PFSK-1 (cell line): ENCODE data around the gene DCTN3.

ENCODE experiments used
- FOXP2 ChIP-seq: optimal IDR thresholded peaks from 2 replicates; pipeline ENCODE3; 2011; ENCODE audit warnings: borderline replicate concordance, control low read depth, inconsistent platforms; ENCODE audit not compliant: insufficient read depth; ENCODE audit errors: extremely low read length, extremely low read depth
- POLR2AphosphoS5 ChIP-seq: IDR thresholded peaks from 2 replicates; pipeline ENCODE4 v1.6.1; 2012; ENCODE audit warnings: low read depth, mild to moderate bottlenecking, control low read depth, low read length, moderate library complexity
- SIN3A ChIP-seq: IDR thresholded peaks from 2 replicates; pipeline ENCODE4 v1.6.1; 2012; ENCODE audit warnings: mild to moderate bottlenecking, low read length, moderate library complexity, borderline replicate concordance; ENCODE audit not compliant: insufficient read depth
- TAF1 ChIP-seq: IDR thresholded peaks from 2 replicates; pipeline ENCODE4 v1.6.1; 2012; ENCODE audit warnings: low read length, control low read depth, borderline replicate concordance; ENCODE audit not compliant: insufficient read depth
- TF ChIP-seq, protein P1 (sequence below), 2 experiments: IDR thresholded peaks; 2 replicates each; pipeline versions ENCODE4 v1.6.1 to v1.8.0; 2011 to 2012; ENCODE audit warnings: low read depth in 2 of 2, low read length in 2 of 2, control low read depth in 1 of 2, inconsistent platforms in 1 of 2, mild to moderate bottlenecking in 1 of 2, moderate library complexity in 1 of 2; ENCODE audit not compliant: insufficient read depth in 1 of 2

The DCTN3 gene

DNA sequence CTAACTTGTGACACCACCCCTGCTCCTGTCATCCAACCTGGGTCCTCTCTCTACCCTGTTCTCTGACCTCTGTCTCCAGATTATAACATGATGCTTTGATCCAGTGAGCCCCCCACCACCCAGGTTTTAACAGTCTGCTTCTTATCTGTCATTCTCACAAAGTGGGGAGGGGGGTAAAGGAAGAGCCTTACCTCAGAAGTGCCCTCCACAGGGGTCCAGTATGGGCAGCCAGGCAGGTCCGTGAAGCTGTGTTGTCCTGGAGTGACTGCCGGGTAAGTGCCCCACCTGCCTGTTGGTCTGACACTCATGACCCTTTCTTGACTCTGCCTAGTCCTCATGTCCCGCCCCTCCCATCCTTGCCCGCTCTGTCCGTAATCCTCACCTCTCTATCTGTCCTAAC lies 35.1 kb upstream of the DCTN3 start:
- no peak for TF ChIP-seq TAF1
- TF ChIP-seq, protein P1, sequence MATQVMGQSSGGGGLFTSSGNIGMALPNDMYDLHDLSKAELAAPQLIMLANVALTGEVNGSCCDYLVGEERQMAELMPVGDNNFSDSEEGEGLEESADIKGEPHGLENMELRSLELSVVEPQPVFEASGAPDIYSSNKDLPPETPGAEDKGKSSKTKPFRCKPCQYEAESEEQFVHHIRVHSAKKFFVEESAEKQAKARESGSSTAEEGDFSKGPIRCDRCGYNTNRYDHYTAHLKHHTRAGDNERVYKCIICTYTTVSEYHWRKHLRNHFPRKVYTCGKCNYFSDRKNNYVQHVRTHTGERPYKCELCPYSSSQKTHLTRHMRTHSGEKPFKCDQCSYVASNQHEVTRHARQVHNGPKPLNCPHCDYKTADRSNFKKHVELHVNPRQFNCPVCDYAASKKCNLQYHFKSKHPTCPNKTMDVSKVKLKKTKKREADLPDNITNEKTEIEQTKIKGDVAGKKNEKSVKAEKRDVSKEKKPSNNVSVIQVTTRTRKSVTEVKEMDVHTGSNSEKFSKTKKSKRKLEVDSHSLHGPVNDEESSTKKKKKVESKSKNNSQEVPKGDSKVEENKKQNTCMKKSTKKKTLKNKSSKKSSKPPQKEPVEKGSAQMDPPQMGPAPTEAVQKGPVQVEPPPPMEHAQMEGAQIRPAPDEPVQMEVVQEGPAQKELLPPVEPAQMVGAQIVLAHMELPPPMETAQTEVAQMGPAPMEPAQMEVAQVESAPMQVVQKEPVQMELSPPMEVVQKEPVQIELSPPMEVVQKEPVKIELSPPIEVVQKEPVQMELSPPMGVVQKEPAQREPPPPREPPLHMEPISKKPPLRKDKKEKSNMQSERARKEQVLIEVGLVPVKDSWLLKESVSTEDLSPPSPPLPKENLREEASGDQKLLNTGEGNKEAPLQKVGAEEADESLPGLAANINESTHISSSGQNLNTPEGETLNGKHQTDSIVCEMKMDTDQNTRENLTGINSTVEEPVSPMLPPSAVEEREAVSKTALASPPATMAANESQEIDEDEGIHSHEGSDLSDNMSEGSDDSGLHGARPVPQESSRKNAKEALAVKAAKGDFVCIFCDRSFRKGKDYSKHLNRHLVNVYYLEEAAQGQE (IDR thresholded peaks at IDR 0.05; ENCODE audit: insufficient read depth in 1 of 2, low read depth in 2 of 2, low read length in 2 of 2) = no peak
- no peak for TF ChIP-seq POLR2AphosphoS5

- TF ChIP-seq, protein P1 (IDR thresholded peaks at IDR 0.05; ENCODE audit: insufficient read depth in 1 of 2, low read depth in 2 of 2, low read length in 2 of 2) = no peak
- no peak for TF ChIP-seq TAF1
- no peak for TF ChIP-seq POLR2AphosphoS5
- no peak for TF ChIP-seq FOXP2
- no peak for TF ChIP-seq SIN3A
Measured at GRCh38 chr9:34654323-34655051, 34.2 kb upstream of the DCTN3 start.

- no peak for TF ChIP-seq FOXP2
- TF ChIP-seq SIN3A = no peak
- TF ChIP-seq TAF1 = no peak
- TF ChIP-seq POLR2AphosphoS5 = no peak
- TF ChIP-seq, protein P1 (IDR thresholded peaks at IDR 0.05; ENCODE audit: insufficient read depth in 1 of 2, low read depth in 2 of 2, low read length in 2 of 2) = no peak
Measured at GRCh38 chr9:34653151-34654072, 33.1 kb upstream of the DCTN3 start.

GRCh38 chr9:34652602-34653000 lies 32.3 kb upstream of the DCTN3 start:
- TF ChIP-seq TAF1 = no peak
- TF ChIP-seq FOXP2 = no peak
- TF ChIP-seq SIN3A = no peak
- no peak for TF ChIP-seq POLR2AphosphoS5
- TF ChIP-seq, protein P1 (IDR thresholded peaks at IDR 0.05; ENCODE audit: insufficient read depth in 1 of 2, low read depth in 2 of 2, low read length in 2 of 2) = no peak
